ENCODE data around the gene ZNF598.

ZNF598 gene

DNA sequence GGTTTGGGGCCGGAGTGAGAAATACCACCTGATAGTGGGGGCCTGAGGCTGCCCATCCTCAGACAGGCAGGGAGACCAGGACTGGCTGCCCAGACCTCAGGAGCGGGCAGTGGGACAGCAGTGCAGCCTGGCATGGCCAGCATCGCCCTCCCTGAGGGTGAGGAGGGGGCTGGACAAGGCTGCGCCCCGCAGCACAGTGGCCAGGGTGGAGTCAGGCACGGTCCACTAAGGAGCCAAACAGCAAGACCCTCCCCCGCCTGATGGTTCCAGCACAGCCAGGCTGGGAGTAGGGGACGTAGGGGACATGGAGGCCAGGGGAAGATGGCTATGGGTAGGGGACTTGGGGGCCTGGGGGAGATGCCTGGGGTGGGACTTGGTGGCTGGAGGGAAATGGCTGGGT lies 3.3 kb downstream of the ZNF598 start:
- DNase-seq (ENCODE audit: low read depth): no peak

DNA sequence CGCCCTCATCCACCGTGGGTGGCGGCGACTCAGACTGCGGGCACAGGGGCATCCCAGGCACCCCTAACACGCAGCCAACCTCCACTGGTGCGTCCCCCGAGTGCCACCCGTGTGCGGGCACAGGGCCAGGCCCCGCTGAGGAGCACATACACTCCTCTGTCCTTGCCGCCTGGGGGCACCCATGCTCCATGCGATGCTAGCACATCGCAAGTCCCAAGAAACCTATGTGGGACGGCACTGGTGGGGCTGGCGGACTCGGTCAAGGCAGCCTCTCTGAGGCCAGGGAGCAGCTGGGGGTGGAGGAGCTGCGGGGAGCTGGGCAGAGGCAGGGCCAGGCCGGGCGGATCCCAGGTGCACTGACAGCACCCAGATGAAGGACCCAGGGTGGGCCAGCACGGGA lies 4.0 kb downstream of the ZNF598 start:
- no peak for DNase-seq (ENCODE audit: low read depth)

DNA sequence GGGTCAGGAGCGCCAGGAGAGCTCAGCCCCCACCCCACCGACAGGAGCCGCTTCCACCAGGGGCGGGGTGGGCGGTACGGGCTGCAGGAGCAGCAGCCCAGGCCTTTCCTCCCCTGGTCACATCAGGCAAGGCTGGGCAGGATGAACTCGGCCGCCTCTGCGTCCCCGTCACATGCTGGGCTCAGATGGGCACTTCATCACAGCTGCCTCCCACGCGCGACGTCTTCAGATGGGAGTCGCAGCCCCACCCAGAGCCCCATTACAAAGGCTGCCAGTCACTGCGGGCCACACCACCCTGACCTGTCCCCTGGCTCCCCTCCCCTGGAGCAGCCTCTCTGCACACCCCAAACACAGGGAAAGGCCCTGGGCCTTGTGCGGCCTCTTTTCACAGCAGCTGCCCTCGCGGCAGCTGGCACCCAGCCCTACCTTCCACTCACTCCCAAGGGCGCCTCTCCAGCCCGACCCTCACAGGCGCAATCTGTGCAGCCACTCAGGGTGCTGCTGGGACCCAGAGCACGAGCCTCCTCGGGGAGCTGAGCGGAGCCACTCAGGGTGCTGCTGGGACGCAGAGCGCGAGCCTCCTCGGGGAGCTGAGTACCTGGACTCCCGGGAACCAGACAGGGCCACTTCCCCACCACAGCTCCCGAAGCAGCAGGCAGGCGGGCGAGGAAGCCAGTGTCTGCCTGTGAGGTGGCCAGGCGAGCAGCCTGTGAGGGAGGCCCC lies 4.7 kb downstream of the ZNF598 start:
- DNase-seq (ENCODE audit: low read depth): no peak

DNA sequence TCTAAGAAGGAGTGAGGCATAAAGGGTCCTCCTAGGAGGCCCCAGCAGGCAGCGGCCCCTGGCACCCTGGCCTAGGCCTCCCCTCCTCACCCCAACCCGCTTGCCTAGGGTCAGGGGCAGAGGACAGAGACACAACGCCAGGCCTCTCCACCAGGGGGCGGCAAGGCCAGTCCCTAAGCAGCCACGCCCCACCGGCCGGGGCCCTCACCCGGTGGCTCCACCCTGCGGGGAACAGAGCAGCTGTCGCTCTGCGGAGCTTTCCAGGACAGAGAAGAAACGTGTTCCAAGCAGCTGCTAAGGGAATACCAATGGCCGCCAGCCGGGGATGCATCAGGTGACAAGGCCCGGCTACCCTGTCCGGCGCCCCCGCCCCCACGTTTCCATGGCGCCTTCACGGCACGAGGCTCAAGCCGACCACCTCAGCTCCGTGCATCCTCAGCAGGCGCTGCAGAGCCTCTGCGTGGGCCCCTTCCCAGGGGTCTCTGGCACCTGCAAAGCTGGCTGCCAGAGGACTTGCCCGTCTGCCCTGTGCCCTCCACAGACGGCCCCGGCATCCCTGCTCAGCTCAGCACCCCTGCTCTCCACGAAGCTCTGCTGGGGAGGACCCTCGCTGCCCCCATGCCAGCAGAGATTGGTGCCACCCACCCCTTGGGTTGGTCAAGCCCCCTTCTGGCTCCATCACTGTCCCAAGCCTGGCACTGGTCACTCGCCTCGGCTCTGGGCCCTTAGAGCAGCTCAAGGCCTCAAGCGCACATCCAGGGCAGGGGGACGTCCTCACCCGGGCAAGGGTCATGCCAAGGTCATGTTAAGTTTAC lies 5.6 kb downstream of the ZNF598 start:
- peak; percentile 69 for DNase-seq (ENCODE audit: low read depth)

DNA sequence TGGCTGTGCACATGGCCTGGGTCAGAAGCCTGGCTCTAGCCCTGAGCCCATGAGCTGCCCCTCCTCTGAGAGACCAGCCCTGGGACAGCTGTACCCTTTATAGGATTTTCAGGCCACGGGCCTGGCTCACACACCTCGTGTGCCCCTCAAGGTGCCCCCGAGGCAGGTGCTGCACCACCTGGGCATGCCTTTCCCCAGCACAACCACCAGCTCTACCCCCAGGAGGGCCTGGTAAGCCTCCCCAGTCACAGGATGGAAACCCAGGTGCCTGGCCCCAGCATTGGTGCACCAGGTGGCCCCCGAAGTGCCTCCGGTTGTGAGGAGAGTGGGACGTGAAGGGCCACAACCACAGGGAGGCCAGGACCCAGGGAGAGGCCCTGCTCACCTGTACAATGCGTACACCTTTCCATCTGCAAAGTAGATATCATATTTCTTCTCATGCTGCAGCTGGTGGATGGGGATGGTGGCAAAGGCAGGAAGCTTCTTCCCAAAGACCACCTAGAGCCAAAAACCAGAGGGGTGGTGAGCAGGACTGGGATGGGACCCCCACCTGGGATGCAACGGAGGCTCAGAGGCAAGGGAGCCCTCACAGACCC lies 6.3 kb downstream of the ZNF598 start:
- no peak for DNase-seq (ENCODE audit: low read depth)

DNA sequence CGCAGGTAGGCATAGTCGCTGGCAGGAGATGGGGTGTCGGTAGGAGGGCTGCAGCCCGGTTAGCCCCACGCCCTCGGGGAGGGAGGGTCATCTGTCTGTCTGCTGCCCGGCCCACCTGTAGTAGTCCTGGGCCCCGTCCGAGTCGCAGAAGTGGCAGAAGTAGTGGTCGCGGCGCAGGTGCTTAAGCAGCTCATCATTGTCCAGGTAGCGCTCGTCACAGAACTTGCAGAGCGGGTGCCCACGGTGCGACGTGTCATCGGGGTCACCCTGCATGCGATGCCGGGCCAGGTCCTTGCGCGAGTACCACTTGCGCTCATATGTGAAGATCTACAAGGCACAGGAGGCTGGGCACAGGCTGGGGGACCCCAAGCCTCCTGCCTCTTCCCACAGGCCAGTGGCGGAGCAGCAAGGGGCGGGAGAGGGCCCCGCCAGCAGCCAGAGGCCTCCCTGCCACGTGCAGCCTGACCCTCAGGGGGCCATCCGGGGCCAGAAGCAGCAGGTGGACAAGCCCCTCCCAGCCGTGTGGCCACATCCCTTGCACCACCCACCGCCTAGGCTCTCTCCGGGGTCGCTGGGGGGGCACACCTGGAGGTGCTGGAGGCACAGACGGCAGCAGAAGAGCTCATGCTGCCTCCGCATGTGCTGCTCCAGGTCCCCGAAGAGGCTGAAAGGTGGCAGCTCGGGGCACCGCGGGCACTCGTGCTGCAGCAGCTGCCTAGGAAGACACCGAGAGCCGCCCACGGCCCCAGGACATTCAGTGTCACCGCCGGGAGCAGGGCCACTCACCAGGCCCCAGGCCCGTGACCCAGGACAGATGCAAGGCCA lies 7.0 kb downstream of the ZNF598 start:
- DNase-seq (ENCODE audit: low read depth): no peak

DNA sequence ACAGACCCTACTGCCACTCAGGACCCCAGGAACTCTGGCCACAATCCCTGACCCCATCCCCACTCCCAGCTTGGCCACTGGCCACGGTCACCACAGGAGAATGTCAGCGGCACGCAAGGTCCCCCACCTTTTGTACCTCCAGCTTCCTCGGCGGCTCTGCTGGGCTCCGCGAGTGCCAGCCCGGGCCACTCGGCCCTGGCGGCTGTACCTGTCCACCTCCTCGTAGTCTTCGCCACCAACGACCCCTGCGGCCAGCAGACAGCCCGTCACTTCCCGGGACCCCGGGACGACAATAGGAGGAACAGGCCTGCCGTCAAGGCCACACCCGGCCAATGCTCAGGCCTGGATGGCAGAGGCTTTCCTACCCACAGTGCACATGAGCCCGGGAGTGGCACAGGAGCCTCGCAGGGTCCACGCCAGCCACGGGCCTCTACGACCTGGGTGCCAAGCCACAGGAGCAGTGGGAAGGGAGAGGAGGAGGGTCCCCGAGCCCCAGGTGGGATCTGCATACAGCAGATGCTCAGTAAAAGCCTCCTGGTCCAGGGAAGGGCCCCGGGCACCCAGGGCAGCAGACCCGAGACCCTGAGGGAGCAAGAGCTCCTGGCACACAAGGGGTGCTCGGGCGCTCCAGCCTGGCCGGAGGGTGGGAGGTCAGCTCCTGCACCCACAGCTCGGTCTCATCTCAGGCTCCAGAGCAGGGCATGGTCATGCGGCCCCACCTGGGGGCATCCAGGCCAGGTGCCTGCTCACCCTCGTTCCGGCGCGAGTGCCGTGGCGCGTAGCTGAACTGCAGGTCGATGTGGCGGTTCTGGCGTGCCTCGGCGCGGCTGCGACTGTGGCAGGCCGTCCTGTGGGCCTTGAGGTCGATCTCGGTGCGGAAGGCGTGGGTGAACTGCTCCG lies 7.9 kb downstream of the ZNF598 start:
- no peak for DNase-seq (ENCODE audit: low read depth)

DNA sequence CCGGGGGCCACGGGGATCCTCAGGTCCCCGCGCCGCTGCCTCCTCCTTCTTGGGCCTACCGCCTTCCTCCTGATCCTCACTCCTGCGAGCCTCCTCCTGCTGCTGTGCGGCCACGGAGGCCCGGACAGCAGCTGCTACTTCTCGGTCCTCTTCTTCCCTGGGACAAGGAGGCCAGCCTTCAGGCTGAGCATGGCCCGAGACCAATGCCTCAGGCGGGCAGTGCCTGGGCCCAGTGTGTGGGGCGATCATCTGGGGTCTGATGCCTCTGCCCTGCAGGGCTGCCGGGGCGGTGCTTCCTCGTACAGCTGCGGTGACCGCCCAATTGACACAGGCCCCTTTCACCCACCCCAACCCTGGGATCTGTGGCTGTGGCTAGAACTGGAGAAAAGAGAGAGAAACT lies 8.6 kb downstream of the ZNF598 start:
- DNase-seq (ENCODE audit: low read depth): no peak

DNA sequence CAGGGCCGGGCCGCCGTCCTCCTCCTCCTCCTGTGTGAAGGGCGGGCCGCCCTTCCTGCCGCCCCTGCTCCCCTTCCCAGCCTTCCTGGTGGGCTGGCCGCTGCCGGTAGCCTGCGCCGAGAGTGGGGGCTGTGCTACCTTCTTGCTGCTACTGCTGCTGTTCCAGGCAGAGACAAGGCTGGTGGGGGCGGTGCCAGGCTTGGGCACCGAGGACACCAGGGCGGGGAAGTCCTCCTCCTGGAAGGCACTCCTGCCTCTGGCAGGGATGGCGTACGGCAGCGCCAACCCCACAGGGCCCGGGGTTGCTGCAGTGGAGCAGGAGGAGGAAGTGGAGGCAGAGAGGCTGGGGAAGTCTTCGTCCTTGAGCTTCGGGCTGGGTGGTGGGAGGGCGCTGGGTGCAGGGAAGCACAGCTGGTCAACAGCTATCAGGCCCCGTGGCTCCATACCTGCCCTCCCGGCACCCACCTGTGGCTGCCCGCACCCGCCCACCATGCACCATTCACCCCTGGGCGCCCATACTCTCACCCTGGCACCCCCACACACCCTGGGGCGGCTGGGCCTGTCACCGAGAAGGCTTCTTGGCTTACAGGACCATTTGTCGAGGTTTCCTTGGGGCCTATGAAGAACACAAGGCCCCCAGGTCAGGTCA lies 9.6 kb downstream of the ZNF598 start:
- no peak for DNase-seq (ENCODE audit: low read depth)

DNA sequence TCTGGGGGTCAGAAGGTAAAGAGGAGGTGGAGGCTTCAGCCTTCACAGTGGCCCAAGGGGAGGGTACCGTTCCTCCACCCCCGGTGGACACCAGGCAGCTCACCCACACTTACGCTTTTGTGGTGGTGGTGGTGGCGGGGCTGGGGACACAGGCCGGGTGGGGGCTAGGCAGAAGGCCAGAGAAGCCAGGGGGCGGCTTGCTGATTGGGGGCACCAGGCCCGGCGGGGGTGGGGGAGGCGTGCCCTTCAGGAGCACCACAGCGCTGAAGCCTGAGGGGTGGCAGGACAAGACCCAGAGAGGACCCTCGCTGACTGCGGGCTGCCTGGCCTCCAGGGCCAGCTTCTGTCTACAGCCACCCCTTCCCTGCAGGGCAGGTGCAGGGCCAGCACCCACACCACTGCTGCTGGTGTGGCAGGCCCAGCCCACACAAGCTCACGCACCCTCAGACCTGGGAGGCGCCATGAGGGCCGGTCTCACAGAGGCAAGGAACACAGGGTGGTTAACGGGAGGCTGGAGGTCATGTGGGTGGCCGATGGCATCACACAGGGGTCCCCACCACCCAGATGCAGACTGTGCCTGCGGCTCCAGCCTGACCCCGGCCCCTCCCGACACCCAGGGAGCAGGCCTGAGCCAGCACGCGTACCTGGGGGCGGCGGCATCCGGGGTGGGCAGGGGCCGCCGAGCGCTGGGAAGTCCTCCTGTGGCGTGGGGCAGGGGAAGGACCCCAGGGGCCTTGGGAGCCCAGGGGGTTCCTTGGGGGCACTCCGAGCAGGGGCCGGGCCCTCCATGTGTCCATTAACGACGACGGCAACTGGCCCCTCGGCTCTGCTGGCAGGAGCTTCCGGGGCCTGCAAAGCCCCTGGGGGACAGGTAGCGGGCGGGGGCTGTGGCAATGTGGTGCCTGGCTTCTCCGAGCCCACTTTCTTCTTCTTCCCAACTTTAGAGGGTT lies 10.5 kb downstream of the ZNF598 start:
- DNase-seq (ENCODE audit: low read depth): no peak

DNA sequence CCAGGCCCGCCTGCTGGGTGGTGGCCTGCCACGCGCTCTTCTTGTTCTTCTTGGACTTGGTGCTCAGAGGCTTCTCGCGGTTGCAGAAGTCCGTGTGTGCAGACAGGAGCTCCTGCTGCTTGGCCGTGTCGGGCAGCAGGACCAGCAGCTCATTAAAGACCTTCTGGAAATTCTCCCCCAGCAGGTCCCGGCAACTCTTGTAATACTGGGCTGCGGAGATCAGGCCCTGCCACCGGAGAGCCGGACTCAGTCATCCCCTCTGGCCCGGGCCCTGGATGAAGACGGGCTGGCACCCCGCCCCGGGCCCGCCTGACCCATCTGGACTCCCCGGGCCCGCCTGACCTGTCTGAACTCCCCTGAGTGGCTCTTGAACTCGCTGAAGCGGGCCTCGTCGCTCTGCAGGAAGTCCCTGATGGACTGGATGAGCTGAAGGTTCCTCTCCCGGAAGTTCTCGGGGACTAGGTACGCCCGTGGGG lies 11.2 kb downstream of the ZNF598 start:
- no peak for DNase-seq (ENCODE audit: low read depth)

DNA sequence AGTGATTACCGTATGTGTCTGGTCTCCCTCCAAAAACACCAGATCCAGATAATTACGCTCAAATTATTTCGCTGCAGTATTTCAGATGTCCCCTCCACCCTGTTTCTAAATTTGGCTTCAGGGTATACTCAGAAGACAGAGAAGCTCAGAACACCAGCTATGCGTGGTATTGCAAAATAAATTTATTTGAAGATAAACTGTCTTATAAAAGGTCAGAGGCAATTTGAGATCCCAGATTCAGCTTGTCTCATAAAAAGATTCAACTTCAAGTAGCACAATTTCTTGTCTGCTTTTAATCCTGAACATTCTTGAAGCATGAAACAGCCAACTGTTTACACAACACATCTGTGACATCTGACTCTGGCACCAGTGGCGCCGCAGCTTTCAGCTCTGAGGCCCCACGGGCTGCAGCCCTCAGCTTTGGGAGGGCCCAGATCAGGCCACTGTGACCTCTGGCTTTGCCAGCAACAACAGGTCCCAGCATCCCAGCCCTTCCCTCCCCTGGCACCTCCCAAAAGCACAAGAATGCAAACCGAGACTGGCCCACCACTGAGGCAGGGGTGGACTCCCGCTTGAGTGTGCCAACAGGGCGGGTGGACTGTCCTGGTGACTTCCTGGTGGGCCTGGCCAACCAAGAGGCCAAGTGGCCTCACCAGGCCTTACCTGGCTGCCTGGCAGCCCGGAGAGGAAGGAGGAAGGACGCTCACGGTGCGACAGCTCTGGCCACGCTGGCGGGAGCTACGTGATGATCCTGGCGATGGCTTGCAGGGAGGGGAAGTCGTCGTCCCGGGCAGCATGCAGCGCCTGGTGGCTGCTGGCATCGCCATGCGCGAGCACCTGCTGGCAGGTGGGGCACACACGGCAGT lies 11.9 kb downstream of the ZNF598 start:
- no peak for DNase-seq (ENCODE audit: low read depth)

DNA sequence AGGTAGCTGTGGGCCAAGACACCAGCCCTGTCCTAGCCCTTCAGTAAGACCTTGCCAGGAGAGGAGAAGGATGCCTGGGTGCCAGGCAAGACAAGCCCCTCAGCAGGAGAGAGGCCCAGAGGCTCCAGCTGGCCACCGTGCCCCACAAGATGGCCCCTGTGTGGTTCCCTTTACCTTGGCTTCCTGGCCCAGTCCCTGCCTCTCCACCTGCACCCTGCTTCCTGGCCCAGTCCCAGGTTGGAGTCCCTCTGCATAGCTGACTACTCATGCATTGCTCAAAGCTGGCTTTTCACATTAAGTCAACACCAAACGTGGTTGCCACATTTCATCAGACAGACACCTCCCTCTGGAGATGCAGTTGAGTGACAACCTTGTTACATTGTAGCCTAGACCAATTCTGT lies 15.9 kb downstream of the ZNF598 start:
- no peak for DNase-seq (ENCODE audit: low read depth)

DNA sequence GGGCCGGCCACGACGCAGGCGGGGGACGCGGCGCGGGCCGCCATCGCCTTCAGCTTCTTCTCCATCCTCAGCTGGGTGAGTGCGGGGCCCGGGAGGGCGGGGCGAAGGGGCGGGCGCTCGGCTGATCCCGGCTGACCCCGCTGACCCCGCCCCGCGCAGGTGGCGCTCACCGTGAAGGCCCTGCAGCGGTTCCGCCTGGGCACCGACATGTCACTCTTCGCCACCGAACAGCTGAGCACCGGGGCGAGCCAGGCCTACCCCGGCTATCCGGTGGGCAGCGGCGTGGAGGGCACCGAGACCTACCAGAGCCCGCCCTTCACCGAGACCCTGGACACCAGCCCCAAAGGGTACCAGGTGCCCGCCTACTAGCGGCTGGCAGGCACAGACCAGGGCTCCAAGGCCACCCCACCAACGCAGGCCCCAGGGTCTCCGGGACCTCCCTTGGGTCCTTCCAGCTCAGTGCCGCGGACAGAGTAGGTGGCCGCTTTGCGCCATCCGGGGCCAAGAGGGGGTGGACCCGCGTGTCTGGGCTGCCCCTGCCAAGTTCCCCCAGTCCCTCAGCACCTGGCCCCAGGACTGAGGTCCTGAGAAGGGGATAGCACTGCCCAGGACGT lies 16.8 kb downstream of the ZNF598 start:
- no peak for DNase-seq (ENCODE audit: low read depth)

DNA sequence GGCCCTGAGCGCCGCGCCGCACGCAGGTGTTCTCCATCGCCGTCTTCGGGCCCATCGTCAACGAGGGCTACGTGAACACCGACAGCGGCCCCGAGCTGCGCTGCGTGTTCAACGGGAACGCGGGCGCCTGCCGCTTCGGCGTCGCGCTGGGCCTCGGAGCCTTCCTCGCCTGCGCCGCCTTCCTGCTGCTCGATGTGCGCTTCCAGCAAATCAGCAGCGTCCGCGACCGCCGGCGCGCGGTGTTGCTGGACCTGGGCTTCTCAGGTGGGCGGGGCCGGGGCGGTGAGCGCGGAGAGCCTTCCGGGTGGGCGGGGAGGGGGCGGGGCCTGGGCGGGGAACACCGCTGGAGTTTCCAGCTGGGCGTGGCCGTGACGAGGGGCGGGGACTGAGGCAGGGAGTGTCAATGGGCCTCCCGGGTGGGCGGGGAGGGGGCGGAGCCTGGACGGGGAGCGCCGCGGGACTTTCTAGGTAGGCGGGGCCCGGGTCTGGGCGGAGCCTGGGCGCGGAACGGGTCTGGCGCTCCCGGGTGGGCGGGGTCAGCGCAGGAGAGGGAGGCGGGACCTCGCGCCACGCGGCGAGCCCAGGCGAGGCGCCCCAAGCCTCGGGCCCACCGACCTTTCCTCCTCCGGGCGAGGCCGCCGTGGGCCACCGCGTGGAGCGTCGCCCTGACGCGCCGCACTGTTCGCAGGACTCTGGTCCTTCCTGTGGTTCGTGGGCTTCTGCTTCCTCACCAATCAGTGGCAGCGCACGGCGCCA lies 17.5 kb downstream of the ZNF598 start:
- DNase-seq (ENCODE audit: low read depth): peak; percentile 96

DNA sequence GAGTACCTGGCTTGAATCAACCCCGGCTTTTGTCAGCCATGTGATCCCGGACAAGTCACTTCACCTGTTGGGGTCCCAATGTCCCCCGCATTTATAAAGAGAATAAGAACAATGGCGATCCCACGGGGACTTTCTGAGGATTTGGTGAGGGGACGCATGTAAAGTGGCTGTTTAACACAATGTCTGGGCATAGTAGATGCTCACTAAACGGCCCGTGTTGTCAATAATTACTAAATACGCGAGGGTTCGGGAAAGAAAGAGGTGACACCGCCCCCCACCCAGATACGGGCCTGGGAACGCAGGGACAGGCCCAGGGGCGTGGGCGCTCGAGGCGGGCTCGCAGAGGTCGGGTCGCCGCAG lies 18.1 kb downstream of the ZNF598 start:
- no peak for DNase-seq (ENCODE audit: low read depth)

DNA sequence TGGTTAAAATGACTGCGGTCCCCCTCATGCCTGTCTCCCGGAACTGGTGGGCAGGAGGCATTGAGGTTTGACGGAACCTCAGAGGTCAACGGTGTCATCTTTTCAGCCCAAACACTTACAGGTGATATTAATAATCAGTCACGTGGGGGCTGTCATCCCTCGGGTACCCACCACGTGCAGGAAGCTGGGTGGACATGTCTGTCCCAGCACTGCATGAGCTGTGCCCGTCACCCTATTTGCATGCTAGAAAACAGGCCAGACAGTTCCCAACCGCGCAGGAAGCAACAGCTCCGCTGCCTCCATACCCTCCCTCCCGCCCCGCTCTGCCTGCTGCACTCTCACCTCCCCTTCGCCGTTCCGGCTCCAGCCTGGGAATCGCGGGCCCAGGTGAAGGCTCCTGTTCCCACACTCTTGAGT lies 18.5 kb downstream of the ZNF598 start:
- no peak for DNase-seq (ENCODE audit: low read depth)
